ENCODE data around the gene COX17. TPM values are rescaled to one million over a fixed set of nuclear protein-coding genes. Genes with fewer than 3 reads are reported as not detected.

The COX17 gene
- total and polyA plus RNA-seq, 9 of the 15 experiments (the other 6 are each of a cell fraction or from before 2014, with no cell fraction given): 29.1 to 167 (median 60.6) TPM

DNA sequence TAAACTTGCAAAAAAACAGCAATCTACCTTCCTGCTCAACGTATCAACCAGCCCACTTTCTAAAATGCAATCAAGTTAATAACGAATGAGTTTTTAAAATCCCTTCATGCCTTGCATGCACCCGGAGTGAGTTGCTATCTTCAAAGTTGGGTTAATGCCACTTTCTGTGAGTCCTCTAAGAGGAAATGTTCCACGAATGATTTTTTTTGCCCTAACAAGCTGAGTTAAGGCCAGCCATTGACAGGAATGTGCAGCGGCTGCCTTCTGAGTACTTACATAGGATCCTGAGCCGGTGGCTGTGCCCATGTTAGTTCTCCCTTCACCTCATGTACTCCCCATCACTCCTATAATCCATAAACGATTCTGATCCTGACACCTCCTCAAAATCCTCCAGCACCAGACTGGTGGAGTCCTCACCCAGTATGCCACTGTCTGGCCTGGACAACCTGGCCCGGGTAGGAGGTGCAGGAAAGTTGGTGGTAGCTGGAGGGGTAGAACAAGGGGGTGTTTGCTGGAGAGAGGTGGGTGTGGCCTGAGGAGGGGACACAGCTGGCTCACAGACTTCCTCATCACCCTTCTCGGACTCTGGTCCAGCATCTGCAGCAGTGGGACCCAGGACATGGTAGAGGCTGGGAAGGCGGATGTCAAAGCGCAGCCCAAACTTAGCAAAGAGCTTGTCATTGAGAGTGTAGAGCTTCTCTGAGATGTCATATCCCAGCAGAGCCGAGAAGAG lies 29.2 kb downstream of the COX17 start (continued):
- no peak for TF ChIP-seq RERE (CRISPR knock-in tag; IDR thresholded peaks at IDR 0.05; ENCODE audit: borderline replicate concordance)
- no peak for TF ChIP-seq CHD7 (IDR thresholded peaks at IDR 0.05; ENCODE audit: low read depth, low read length)
- no peak for TF ChIP-seq ATF3 (IDR thresholded peaks at IDR 0.05)
- TF ChIP-seq ATF3 (CRISPR knock-in tag; conservative IDR thresholded peaks at IDR 0.05): no peak
- TF ChIP-seq, protein P1, sequence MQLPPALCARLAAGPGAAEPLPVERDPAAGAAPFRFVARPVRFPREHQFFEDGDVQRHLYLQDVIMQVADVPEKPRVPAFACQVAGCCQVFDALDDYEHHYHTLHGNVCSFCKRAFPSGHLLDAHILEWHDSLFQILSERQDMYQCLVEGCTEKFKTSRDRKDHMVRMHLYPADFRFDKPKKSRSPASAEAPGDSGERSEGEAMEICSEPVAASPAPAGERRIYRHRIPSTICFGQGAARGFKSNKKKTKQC (CRISPR knock-in tag; IDR thresholded peaks at IDR 0.05): no peak
- TF ChIP-seq DLX4 (CRISPR knock-in tag; IDR thresholded peaks at IDR 0.05): no peak
- TF ChIP-seq PYGO2 (tag; IDR thresholded peaks at IDR 0.05): no peak
